Bronchial epithelial cell (primary cell): ENCODE measurements around the gene TRAPPC14. TPM values are rescaled to one million over a fixed set of nuclear protein-coding genes. Genes with fewer than 3 reads are reported as not detected.

ENCODE experiments used
- DNase-seq: peaks from one replicate; pipeline ENCODE4 v3.0.0-alpha.2; 2010; ENCODE audit warnings: low read depth
- FAIRE-seq: peaks from 2 replicates; lab custom pipeline; 2011; peaks lifted over from hg19 to GRCh38; lab: Jason Lieb, UNC
- H3K27me3 ChIP-seq: 2 replicates; pipeline ENCODE4 v1.5.1; 2011; ENCODE audit warnings: low read length; ENCODE audit not compliant: control insufficient read depth, insufficient read depth
- H3K36me3 ChIP-seq: 2 replicates; pipeline ENCODE4 v1.5.1; 2011; ENCODE audit warnings: low read length; ENCODE audit not compliant: control insufficient read depth, insufficient read depth
- H3K4me3 ChIP-seq: 2 replicates; pipeline ENCODE4 v1.5.1; 2011; ENCODE audit warnings: mild to moderate bottlenecking, low read depth, low read length, control low read depth
- CTCF ChIP-seq: IDR thresholded peaks from 2 replicates; pipeline ENCODE4 v1.5.1; 2011; ENCODE audit warnings: mild to moderate bottlenecking, moderate library complexity, low read length, control low read depth, inconsistent platforms; ENCODE audit not compliant: insufficient read depth, severe bottlenecking
- total RNA-seq: library from RNA; depleted of rRNA; stranded (reverse); fragments of >200 nt; gene quantifications from 2 replicates; pipeline ENCODE4 v1.2.1, GENCODE V29; 2014

TRAPPC14 gene
- total RNA-seq, 1 donor from 2014 or later, result 3.4 TPM

DNA sequence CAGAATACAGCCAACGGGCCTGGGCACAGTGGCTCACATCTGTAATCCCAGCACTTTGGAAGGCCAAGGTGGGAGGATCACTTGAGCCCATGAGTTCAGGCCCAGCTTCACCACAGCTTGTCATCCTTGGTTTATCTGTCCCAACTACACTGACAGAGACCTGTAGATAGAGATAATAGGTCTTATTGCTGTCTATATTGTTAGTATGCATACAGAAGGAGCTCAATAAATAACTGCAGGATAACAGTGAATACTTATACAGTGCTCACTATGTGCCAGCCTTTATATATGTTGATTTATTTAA is 37.8 kb downstream of the TRAPPC14 start:
- no peak for FAIRE-seq
- no peaks in the 10 kb centered on the region for H3K27me3 ChIP-seq
- no peak for TF ChIP-seq CTCF
- DNase-seq, result no peak
- H3K4me3 ChIP-seq, result no peak overlapping the region
- no peaks in the 10 kb centered on the region for H3K36me3 ChIP-seq

GRCh38 chr7:100119970-100120732 is 38.4 kb downstream of the TRAPPC14 start:
- Histone ChIP-seq H3K36me3 (no peaks in the 10 kb centered on the region), H3K4me3 (peak overlapping the region; percentile 61), H3K27me3 (no peaks in the 10 kb centered on the region)
- FAIRE-seq, result no peak
- DNase-seq, result no peak
- TF ChIP-seq CTCF, result no peak

- FAIRE-seq (no peak), DNase-seq (peak; percentile 89)
- Histone ChIP-seq H3K4me3 (peak within 1 kb of the TSS; percentile 61), H3K27me3 (no peaks in the 10 kb centered on the region), H3K36me3 (no peaks in the 10 kb centered on the region)
- peak; percentile 5 for TF ChIP-seq CTCF
These were observed 39.2 kb downstream of the TRAPPC14 start, which contains the start of the genes CNPY4 and TAF6 for GRCh38 chr7:100119072-100119969. Gene CNPY4 (plus strand): TSS chr7:100119634. CDS start chr7:100119745, 111 bp downstream. Gene TAF6 (minus strand): TSS chr7:100119358. CDS start chr7:100114209, 5,149 bp downstream.

DNA sequence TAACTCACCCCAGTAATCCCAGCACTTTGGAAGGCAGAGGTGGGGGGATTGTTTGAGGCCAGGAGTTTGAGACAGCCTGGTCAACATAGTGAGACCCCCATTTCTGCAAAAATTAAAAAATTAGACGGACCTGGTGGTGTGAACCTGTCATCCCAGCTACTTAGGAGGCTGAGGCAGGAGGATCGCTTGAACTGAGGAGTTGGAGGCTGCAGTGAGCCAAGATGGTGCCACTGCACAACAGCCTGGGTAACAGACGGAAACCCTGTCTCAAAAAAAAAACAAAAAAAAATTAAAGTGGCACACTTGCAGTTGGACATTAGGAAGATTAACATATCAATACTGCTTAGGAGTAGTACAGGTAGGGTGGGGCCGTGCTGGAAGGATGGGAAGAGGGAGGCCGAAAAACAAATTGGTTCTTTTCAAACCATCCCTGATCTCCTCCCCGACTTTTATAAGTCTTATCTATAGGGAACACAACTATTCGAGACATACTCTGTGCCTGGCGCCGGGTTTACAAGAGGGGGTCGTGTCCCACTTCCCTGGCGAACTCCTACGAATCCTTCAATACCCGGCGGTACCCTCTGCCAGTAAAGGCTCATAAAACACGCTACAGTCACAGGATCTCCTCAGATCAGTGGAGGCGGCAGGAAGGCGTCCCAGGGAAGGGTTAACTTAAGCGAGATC is 40.0 kb downstream of the TRAPPC14 start:
- peaks cover 3% of the 10 kb centered on the region for H3K36me3 ChIP-seq
- TF ChIP-seq CTCF, result no peak
- H3K27me3 ChIP-seq, result no peaks in the 10 kb centered on the region
- H3K4me3 ChIP-seq, result peak overlapping the region; percentile 61
- FAIRE-seq, result no peak
- no peak for DNase-seq

GRCh38 chr7:100115026-100115425 is 43.5 kb downstream of the TRAPPC14 start:
- Histone ChIP-seq H3K4me3 (no peak overlapping the region), H3K27me3 (no peaks in the 10 kb centered on the region), H3K36me3 (peaks cover 13% of the 10 kb centered on the region)
- TF ChIP-seq CTCF, result no peak
- no peak for FAIRE-seq
- DNase-seq, result no peak
